Endothelial cell (in vitro differentiated cells): ENCODE results near the gene SMARCD3. TPM values are rescaled to one million over a fixed set of nuclear protein-coding genes. Genes with fewer than 3 reads are reported as not detected.

Experiments used
- DNase-seq: peaks from one replicate; pipeline ENCODE4 v3.0.0; 2021; ENCODE audit warnings: low spot score
- H3K27ac Mint-ChIP-seq: one replicate; pipeline ENCODE4 v1.8.0; 2021; ENCODE audit warnings: mixed read lengths, inconsistent platforms; ENCODE audit not compliant: unreplicated experiment
- H3K27me3 Mint-ChIP-seq: one replicate; pipeline ENCODE4 v1.8.0; 2021; ENCODE audit warnings: mild to moderate bottlenecking, moderate library complexity, mixed read lengths, inconsistent platforms; ENCODE audit not compliant: unreplicated experiment
- H3K36me3 Mint-ChIP-seq: one replicate; pipeline ENCODE4 v1.8.0; 2021; ENCODE audit warnings: mild to moderate bottlenecking, low read depth, mixed read lengths, inconsistent platforms; ENCODE audit not compliant: unreplicated experiment
- H3K4me1 Mint-ChIP-seq: one replicate; pipeline ENCODE4 v1.8.0; 2021; ENCODE audit warnings: mild to moderate bottlenecking, mixed read lengths, inconsistent platforms; ENCODE audit not compliant: unreplicated experiment
- H3K4me3 Mint-ChIP-seq: one replicate; pipeline ENCODE4 v1.8.0; 2021; ENCODE audit warnings: mild to moderate bottlenecking, mixed read lengths, inconsistent platforms; ENCODE audit not compliant: unreplicated experiment
- H3K9me3 Mint-ChIP-seq: one replicate; pipeline ENCODE4 v1.8.0; 2021; ENCODE audit warnings: mixed read lengths, inconsistent platforms; ENCODE audit not compliant: unreplicated experiment
- total RNA-seq: library from RNA; stranded (reverse); fragmentation: NEBNext Ultra II Directional; extraction: Animal tissue kit (Norgen Biotek cat#: 25700); gene quantifications from one replicate; pipeline ENCODE4 v1.2.1, GENCODE V29; 2021; ENCODE audit not compliant: unreplicated experiment
- TF ChIP-seq, protein P1 (sequence below): fragments of 200-600 bp; sonication (generic); IDR thresholded peaks from one replicate; pipeline ENCODE4 v1.5.0; 2021; ENCODE audit warnings: antibody characterized with exemption; ENCODE audit not compliant: unreplicated experiment

Gene SMARCD3
- total RNA-seq, 1 donor from 2014 or later = 5.4 TPM

DNA sequence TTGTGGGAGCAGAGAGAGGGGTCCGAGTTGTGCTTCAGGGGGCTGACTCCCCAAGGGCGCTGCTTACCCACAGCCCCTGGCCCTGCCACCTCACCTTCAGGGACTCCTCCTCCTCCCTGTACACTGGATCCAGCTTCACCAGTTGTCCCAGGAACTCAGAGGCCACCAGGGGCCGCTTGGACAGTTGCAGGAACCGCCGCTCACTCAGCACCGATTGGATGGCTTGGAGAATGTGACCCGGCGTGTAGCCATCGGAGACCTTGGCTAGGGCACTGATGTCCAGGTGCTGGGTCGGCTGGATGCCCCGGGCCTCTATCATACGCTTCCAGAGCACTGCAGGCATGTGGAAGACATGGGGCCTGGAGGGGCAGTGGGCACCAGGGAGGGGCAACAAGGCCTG, 57.0 kb downstream of the SMARCD3 start:
- H3K27ac Mint-ChIP-seq = no peak overlapping the region
- TF ChIP-seq, protein P1, sequence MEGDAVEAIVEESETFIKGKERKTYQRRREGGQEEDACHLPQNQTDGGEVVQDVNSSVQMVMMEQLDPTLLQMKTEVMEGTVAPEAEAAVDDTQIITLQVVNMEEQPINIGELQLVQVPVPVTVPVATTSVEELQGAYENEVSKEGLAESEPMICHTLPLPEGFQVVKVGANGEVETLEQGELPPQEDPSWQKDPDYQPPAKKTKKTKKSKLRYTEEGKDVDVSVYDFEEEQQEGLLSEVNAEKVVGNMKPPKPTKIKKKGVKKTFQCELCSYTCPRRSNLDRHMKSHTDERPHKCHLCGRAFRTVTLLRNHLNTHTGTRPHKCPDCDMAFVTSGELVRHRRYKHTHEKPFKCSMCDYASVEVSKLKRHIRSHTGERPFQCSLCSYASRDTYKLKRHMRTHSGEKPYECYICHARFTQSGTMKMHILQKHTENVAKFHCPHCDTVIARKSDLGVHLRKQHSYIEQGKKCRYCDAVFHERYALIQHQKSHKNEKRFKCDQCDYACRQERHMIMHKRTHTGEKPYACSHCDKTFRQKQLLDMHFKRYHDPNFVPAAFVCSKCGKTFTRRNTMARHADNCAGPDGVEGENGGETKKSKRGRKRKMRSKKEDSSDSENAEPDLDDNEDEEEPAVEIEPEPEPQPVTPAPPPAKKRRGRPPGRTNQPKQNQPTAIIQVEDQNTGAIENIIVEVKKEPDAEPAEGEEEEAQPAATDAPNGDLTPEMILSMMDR = no peak
- H3K27me3 Mint-ChIP-seq = peaks cover 15% of the 10 kb centered on the region
- no peak overlapping the region for H3K4me3 Mint-ChIP-seq
- H3K9me3 Mint-ChIP-seq = no peaks in the 10 kb centered on the region
- no peak for DNase-seq
- H3K36me3 Mint-ChIP-seq = no peaks in the 10 kb centered on the region
- peaks cover 23% of the 10 kb centered on the region for H3K4me1 Mint-ChIP-seq

- peaks cover 13% of the 10 kb centered on the region for H3K27me3 Mint-ChIP-seq
- no peak for DNase-seq
- H3K36me3 Mint-ChIP-seq = no peaks in the 10 kb centered on the region
- no peaks in the 10 kb centered on the region for H3K9me3 Mint-ChIP-seq
- H3K27ac Mint-ChIP-seq = no peak overlapping the region
- H3K4me3 Mint-ChIP-seq = no peak overlapping the region
- peaks cover 17% of the 10 kb centered on the region for H3K4me1 Mint-ChIP-seq
- TF ChIP-seq, protein P1 = no peak
Measured at GRCh38 chr7:151189038-151189437, 59.5 kb downstream of the SMARCD3 start.

Other genes starting within 250 kb of the SMARCD3 start
- gene ATG9B, start 224.2 kb downstream of the SMARCD3 start, total RNA-seq = 0.85 TPM
- 17.4 TPM for gene ABCB8, start 220.2 kb downstream of the SMARCD3 start, total RNA-seq
- gene ASIC3, start 200.2 kb downstream of the SMARCD3 start, total RNA-seq = 3.4 TPM
- 26.7 TPM for gene CDK5, start 190.8 kb downstream of the SMARCD3 start, total RNA-seq
- gene SLC4A2, start 189.1 kb downstream of the SMARCD3 start, total RNA-seq = 115 TPM
- 68.0 TPM for gene FASTK, start 167.9 kb downstream of the SMARCD3 start, total RNA-seq
- gene TMUB1, start 165.2 kb downstream of the SMARCD3 start, total RNA-seq = 40.8 TPM
- 206 TPM for gene AGAP3, start 162.2 kb downstream of the SMARCD3 start, total RNA-seq
- gene GBX1, start 81.0 kb downstream of the SMARCD3 start, total RNA-seq = 13.8 TPM
- gene ASB10, start 61.4 kb downstream of the SMARCD3 start, total RNA-seq = not detected
- gene H2BK1, start 38.2 kb downstream of the SMARCD3 start, total RNA-seq = not detected
- 39.6 TPM for gene ABCF2, start 21.5 kb downstream of the SMARCD3 start, total RNA-seq
- gene CHPF2, start 16.2 kb downstream of the SMARCD3 start, total RNA-seq = 55.4 TPM
- gene NUB1, start 93.1 kb upstream of the SMARCD3 start, total RNA-seq = 41.5 TPM
- gene WDR86, start 161.3 kb upstream of the SMARCD3 start, total RNA-seq = 57.0 TPM
- not detected for gene CRYGN, start 191.4 kb upstream of the SMARCD3 start, total RNA-seq